ENCODE data around the gene DUSP14.

The DUSP14 gene

GRCh38 chr17:37535906-37536305 is 46.2 kb downstream of the DUSP14 start:
- Histone ChIP-seq H3K79me2 (ENCODE audit: control insufficient read depth, insufficient read depth, low read length, unreplicated experiment) (no peaks in the 10 kb centered on the region), H3K36me3 (ENCODE audit: insufficient read depth, low read length) (peaks cover 20% of the 10 kb centered on the region), H3K27me3 (ENCODE audit: insufficient read depth, low read length) (no peaks in the 10 kb centered on the region)

GRCh38 chr17:37538981-37539659 is 49.4 kb downstream of the DUSP14 start:
- Histone ChIP-seq H2AFZ (ENCODE audit: low read length, unreplicated experiment) (no peak overlapping the region), H3K36me3 (ENCODE audit: insufficient read depth, low read length) (peaks cover 29% of the 10 kb centered on the region), H3K79me2 (ENCODE audit: control insufficient read depth, insufficient read depth, low read length, unreplicated experiment) (no peaks in the 10 kb centered on the region), H3K4me3 (ENCODE audit: low read depth, low read length) (no peak overlapping the region), H3K4me1 (ENCODE audit: control insufficient read depth, insufficient read depth, low read length, unreplicated experiment) (no peaks in the 10 kb centered on the region), H3K27me3 (ENCODE audit: insufficient read depth, low read length) (no peaks in the 10 kb centered on the region), H3K27ac (ENCODE audit: low read depth, low read length) (no peak overlapping the region)

More at GRCh38 chr17:37535906-37536305, 46.2 kb downstream of the DUSP14 start:
- Histone ChIP-seq H3K4me1 (ENCODE audit: control insufficient read depth, insufficient read depth, low read length, unreplicated experiment) (no peaks in the 10 kb centered on the region), H3K27ac (ENCODE audit: low read depth, low read length) (no peak overlapping the region), H2AFZ (ENCODE audit: low read length, unreplicated experiment) (no peak overlapping the region), H3K4me3 (ENCODE audit: low read depth, low read length) (no peak overlapping the region)

GRCh38 chr17:37541880-37542660 is 52.4 kb downstream of the DUSP14 start:
- H3K27ac ChIP-seq (ENCODE audit: low read depth, low read length) = no peak overlapping the region
- no peaks in the 10 kb centered on the region for H3K79me2 ChIP-seq (ENCODE audit: control insufficient read depth, insufficient read depth, low read length, unreplicated experiment)
- no peak overlapping the region for H3K4me3 ChIP-seq (ENCODE audit: low read depth, low read length)
- H3K36me3 ChIP-seq (ENCODE audit: insufficient read depth, low read length) = peaks cover 25% of the 10 kb centered on the region
- no peaks in the 10 kb centered on the region for H3K27me3 ChIP-seq (ENCODE audit: insufficient read depth, low read length)
- H2AFZ ChIP-seq (ENCODE audit: low read length, unreplicated experiment) = no peak overlapping the region
- H3K4me1 ChIP-seq (ENCODE audit: control insufficient read depth, insufficient read depth, low read length, unreplicated experiment) = no peaks in the 10 kb centered on the region

- no peaks in the 10 kb centered on the region for H3K4me1 ChIP-seq (ENCODE audit: control insufficient read depth, insufficient read depth, low read length, unreplicated experiment)
- no peak overlapping the region for H3K27ac ChIP-seq (ENCODE audit: low read depth, low read length)
- no peak overlapping the region for H3K4me3 ChIP-seq (ENCODE audit: low read depth, low read length)
- no peaks in the 10 kb centered on the region for H3K79me2 ChIP-seq (ENCODE audit: control insufficient read depth, insufficient read depth, low read length, unreplicated experiment)
- no peak overlapping the region for H2AFZ ChIP-seq (ENCODE audit: low read length, unreplicated experiment)
- H3K27me3 ChIP-seq (ENCODE audit: insufficient read depth, low read length) = no peaks in the 10 kb centered on the region
- peaks cover 25% of the 10 kb centered on the region for H3K36me3 ChIP-seq (ENCODE audit: insufficient read depth, low read length)
Observed at GRCh38 chr17:37543637-37544052, 54.0 kb downstream of the DUSP14 start.

GRCh38 chr17:37545486-37545885 is 55.8 kb downstream of the DUSP14 start:
- H3K27ac ChIP-seq (ENCODE audit: low read depth, low read length) = no peak overlapping the region
- H3K4me1 ChIP-seq (ENCODE audit: control insufficient read depth, insufficient read depth, low read length, unreplicated experiment) = no peaks in the 10 kb centered on the region
- H3K79me2 ChIP-seq (ENCODE audit: control insufficient read depth, insufficient read depth, low read length, unreplicated experiment) = no peaks in the 10 kb centered on the region
- peaks cover 13% of the 10 kb centered on the region for H3K36me3 ChIP-seq (ENCODE audit: insufficient read depth, low read length)
- H3K4me3 ChIP-seq (ENCODE audit: low read depth, low read length) = no peak overlapping the region
- H3K27me3 ChIP-seq (ENCODE audit: insufficient read depth, low read length) = no peaks in the 10 kb centered on the region
- H2AFZ ChIP-seq (ENCODE audit: low read length, unreplicated experiment) = no peak overlapping the region

- no peaks in the 10 kb centered on the region for H3K27me3 ChIP-seq (ENCODE audit: insufficient read depth, low read length)
- no peak overlapping the region for H3K27ac ChIP-seq (ENCODE audit: low read depth, low read length)
- H3K79me2 ChIP-seq (ENCODE audit: control insufficient read depth, insufficient read depth, low read length, unreplicated experiment) = no peaks in the 10 kb centered on the region
- no peaks in the 10 kb centered on the region for H3K4me1 ChIP-seq (ENCODE audit: control insufficient read depth, insufficient read depth, low read length, unreplicated experiment)
- H3K4me3 ChIP-seq (ENCODE audit: low read depth, low read length) = no peak overlapping the region
- no peak overlapping the region for H2AFZ ChIP-seq (ENCODE audit: low read length, unreplicated experiment)
- H3K36me3 ChIP-seq (ENCODE audit: insufficient read depth, low read length) = peaks cover 7% of the 10 kb centered on the region
Observed at GRCh38 chr17:37546302-37546701, 56.6 kb downstream of the DUSP14 start.

GRCh38 chr17:37547986-37548385 is 58.3 kb downstream of the DUSP14 start:
- H3K36me3 ChIP-seq (ENCODE audit: insufficient read depth, low read length) = no peaks in the 10 kb centered on the region; the same call in 1 of the 2 replicates
- no peak overlapping the region for H2AFZ ChIP-seq (ENCODE audit: low read length, unreplicated experiment)
- H3K4me3 ChIP-seq (ENCODE audit: low read depth, low read length) = no peak overlapping the region
- H3K27me3 ChIP-seq (ENCODE audit: insufficient read depth, low read length) = no peaks in the 10 kb centered on the region
- H3K4me1 ChIP-seq (ENCODE audit: control insufficient read depth, insufficient read depth, low read length, unreplicated experiment) = no peaks in the 10 kb centered on the region
- H3K79me2 ChIP-seq (ENCODE audit: control insufficient read depth, insufficient read depth, low read length, unreplicated experiment) = no peaks in the 10 kb centered on the region
- no peak overlapping the region for H3K27ac ChIP-seq (ENCODE audit: low read depth, low read length)

- Histone ChIP-seq H3K36me3 (ENCODE audit: insufficient read depth, low read length) (0 out of 2 replicates have a peak, but pooled peaks cover 7% of the 10 kb centered on the region), H3K4me3 (ENCODE audit: low read depth, low read length) (no peak overlapping the region), H3K4me1 (ENCODE audit: control insufficient read depth, insufficient read depth, low read length, unreplicated experiment) (no peaks in the 10 kb centered on the region), H3K79me2 (ENCODE audit: control insufficient read depth, insufficient read depth, low read length, unreplicated experiment) (no peaks in the 10 kb centered on the region), H3K27ac (ENCODE audit: low read depth, low read length) (no peak overlapping the region), H3K27me3 (ENCODE audit: insufficient read depth, low read length) (no peaks in the 10 kb centered on the region), H2AFZ (ENCODE audit: low read length, unreplicated experiment) (no peak overlapping the region)
Observed at GRCh38 chr17:37551788-37552187, 62.1 kb downstream of the DUSP14 start.

GRCh38 chr17:37553401-37553966 is 63.8 kb downstream of the DUSP14 start:
- Histone ChIP-seq H3K27ac (ENCODE audit: low read depth, low read length) (no peak overlapping the region), H3K79me2 (ENCODE audit: control insufficient read depth, insufficient read depth, low read length, unreplicated experiment) (no peaks in the 10 kb centered on the region), H3K27me3 (ENCODE audit: insufficient read depth, low read length) (no peaks in the 10 kb centered on the region), H3K36me3 (ENCODE audit: insufficient read depth, low read length) (0 out of 2 replicates have a peak, but pooled peaks cover 14% of the 10 kb centered on the region), H3K4me1 (ENCODE audit: control insufficient read depth, insufficient read depth, low read length, unreplicated experiment) (no peaks in the 10 kb centered on the region), H3K4me3 (ENCODE audit: low read depth, low read length) (no peak overlapping the region), H2AFZ (ENCODE audit: low read length, unreplicated experiment) (no peak overlapping the region)

GRCh38 chr17:37555386-37555785 is 65.7 kb downstream of the DUSP14 start:
- Histone ChIP-seq H3K27me3 (ENCODE audit: insufficient read depth, low read length) (no peaks in the 10 kb centered on the region), H3K4me1 (ENCODE audit: control insufficient read depth, insufficient read depth, low read length, unreplicated experiment) (no peaks in the 10 kb centered on the region), H3K4me3 (ENCODE audit: low read depth, low read length) (no peak overlapping the region), H2AFZ (ENCODE audit: low read length, unreplicated experiment) (no peak overlapping the region), H3K79me2 (ENCODE audit: control insufficient read depth, insufficient read depth, low read length, unreplicated experiment) (no peaks in the 10 kb centered on the region), H3K27ac (ENCODE audit: low read depth, low read length) (no peak overlapping the region), H3K36me3 (ENCODE audit: insufficient read depth, low read length) (0 out of 2 replicates have a peak, but pooled peaks cover 20% of the 10 kb centered on the region)
